CD4-positive, alpha-beta memory T cell (primary cell): ENCODE measurements around the gene CHCHD6. TPM values are rescaled to one million over a fixed set of nuclear protein-coding genes. Genes with fewer than 3 reads are reported as not detected.

Experiments
- CTCF ChIA-PET: fragments of 350-600 bp; sonication (Branson Sonifier 250); formaldehyde crosslinking; loops from one replicate; lab custom pipeline; 2021; ENCODE audit warnings: inconsistent platforms; ENCODE audit not compliant: partially characterized antibody; lab: Charles Lee
- POLR2A ChIA-PET: fragments of 350-600 bp; sonication (Branson Sonifier 250); formaldehyde crosslinking; loops from one replicate; lab custom pipeline; 2021; ENCODE audit not compliant: partially characterized antibody; lab: Charles Lee
- DNase-seq, 5 donors: peaks; one replicate each; pipeline versions ENCODE4 v3.0.0 to v3.0.0-alpha.2; 2020 to 2022; ENCODE audit warnings: mixed read lengths in 1 of 5
- H3K27ac ChIP-seq: one replicate; pipeline ENCODE4 v1.7.0; 2013; ENCODE audit warnings: low read depth, low read length
- H3K27me3 ChIP-seq: 2 replicates; pipeline ENCODE4 v1.7.0; 2013; ENCODE audit warnings: mild to moderate bottlenecking, low read length, moderate library complexity; ENCODE audit not compliant: insufficient read depth
- H3K36me3 ChIP-seq: 2 replicates; pipeline ENCODE4 v1.7.0; 2013; ENCODE audit warnings: mild to moderate bottlenecking, low read length, moderate library complexity; ENCODE audit not compliant: insufficient read depth
- H3K4me1 ChIP-seq: 2 replicates; pipeline ENCODE4 v1.7.0; 2013; ENCODE audit warnings: mild to moderate bottlenecking, low read length, moderate library complexity; ENCODE audit not compliant: insufficient read depth
- H3K4me3 ChIP-seq, 2 donors: one replicate each; pipeline ENCODE4 v1.7.0; 2013; ENCODE audit warnings: low read length in 2 of 2, mild to moderate bottlenecking in 1 of 2
- H3K9me3 ChIP-seq, 2 donors: one replicate each; pipeline ENCODE4 v1.7.0; 2013; ENCODE audit warnings: low read length in 2 of 2, control low read depth in 1 of 2; ENCODE audit not compliant: control insufficient read depth in 1 of 2
- H3K27ac Mint-ChIP-seq, 7 donors: one replicate each; pipeline ENCODE4 v1.8.0; 2020 to 2021; ENCODE audit warnings: mixed read lengths in 7 of 7, mild to moderate bottlenecking in 6 of 7, inconsistent platforms in 3 of 7, moderate library complexity in 3 of 7
- H3K27me3 Mint-ChIP-seq, 2 donors: one replicate each; pipeline ENCODE4 v1.8.0; 2020 to 2021; ENCODE audit warnings: mixed read lengths in 2 of 2
- H3K36me3 Mint-ChIP-seq, 2 donors: one replicate each; pipeline ENCODE4 v1.8.0; 2020 to 2021; ENCODE audit warnings: mixed read lengths in 2 of 2, inconsistent platforms in 1 of 2, mild to moderate bottlenecking in 1 of 2
- H3K4me1 Mint-ChIP-seq, 4 donors: one replicate each; pipeline ENCODE4 v1.8.0; 2020 to 2021; ENCODE audit warnings: mixed read lengths in 4 of 4, mild to moderate bottlenecking in 1 of 4
- H3K4me3 Mint-ChIP-seq, 8 donors: one replicate each; pipeline ENCODE4 v1.8.0; 2020 to 2021; ENCODE audit warnings: mixed read lengths in 8 of 8, mild to moderate bottlenecking in 7 of 8, moderate library complexity in 6 of 8, inconsistent platforms in 3 of 8
- H3K9me3 Mint-ChIP-seq, 8 donors: one replicate each; pipeline ENCODE4 v1.8.0; 2020 to 2021; ENCODE audit warnings: mixed read lengths in 8 of 8, mild to moderate bottlenecking in 5 of 8, inconsistent platforms in 3 of 8, moderate library complexity in 1 of 8
- intact Hi-C: fragments of 100-400 bp; cut with micrococcal nuclease; formaldehyde crosslinking; loops from one replicate; pipeline ENCODE4 v1.15.1; 2023
- polyA plus RNA-seq, 2 donors: library from polyadenylated mRNA; unstranded; fragments of 300-500 nt; fragmentation: Illumina TruSeq; gene quantifications; one replicate each; pipeline ENCODE4 v1.2.3, GENCODE V29; 2021
- total RNA-seq, 2 experiments: library from RNA; stranded (reverse); gene quantifications; one replicate each; pipeline ENCODE4 v1.2.3, GENCODE V29; 2021

The CHCHD6 gene
- total and polyA plus RNA-seq, 4 experiments from 2014 or later: 7.3 to 12.3 (median 10.2) TPM

- no peaks in the 10 kb centered on the region for H3K4me1 ChIP-seq
- H3K27ac ChIP-seq: no peak overlapping the region
- Mint-ChIP-seq H3K27ac (no peak overlapping the region), H3K27me3 (no peaks in the 10 kb centered on the region), H3K36me3 (peaks cover 0 to 12% of the 10 kb centered on the region in 2 donors), H3K4me1 (peaks cover 3 to 14% (median 7%) of the 10 kb centered on the region in 4 donors), H3K4me3 (no peak overlapping the region), H3K9me3 (no peaks in the 10 kb centered on the region)
- DNase-seq: no peak
- H3K9me3 ChIP-seq: no peaks in the 10 kb centered on the region
- no peak overlapping the region for H3K4me3 ChIP-seq
- no peaks in the 10 kb centered on the region for H3K27me3 ChIP-seq
- H3K36me3 ChIP-seq: no peaks in the 10 kb centered on the region
- intact Hi-C loops: no loop called here
- ChIA-PET CTCF (no interaction called here), POLR2A (no interaction called here)
Observed at GRCh38 chr3:126750756-126751121, 46.7 kb downstream of the CHCHD6 start.

GRCh38 chr3:126751611-126752302 is 47.7 kb downstream of the CHCHD6 start:
- no peak for DNase-seq
- intact Hi-C loops: no loop called here
- Histone ChIP-seq H3K36me3 (no peaks in the 10 kb centered on the region), H3K4me3 (no peak overlapping the region), H3K4me1 (no peaks in the 10 kb centered on the region), H3K27ac (no peak overlapping the region), H3K9me3 (no peaks in the 10 kb centered on the region), H3K27me3 (no peaks in the 10 kb centered on the region)
- CTCF ChIA-PET: interaction anchor here (1.0 to 2.5 kb wide), 6 partner anchors 9 to 797 kb away, joined by 3 to 12 read pairs (median 5); no protein-coding TSS in a partner anchor
- no peaks in the 10 kb centered on the region for H3K9me3 Mint-ChIP-seq
- H3K36me3 Mint-ChIP-seq: peaks cover 0 to 12% of the 10 kb centered on the region in 2 donors
- H3K4me3 Mint-ChIP-seq: no peak overlapping the region
- POLR2A ChIA-PET: no interaction called here
- peaks cover 3 to 14% (median 7%) of the 10 kb centered on the region in 4 donors for H3K4me1 Mint-ChIP-seq
- H3K27me3 Mint-ChIP-seq: no peaks in the 10 kb centered on the region
- no peak overlapping the region for H3K27ac Mint-ChIP-seq

GRCh38 chr3:126752303-126753190 is 48.5 kb downstream of the CHCHD6 start:
- Mint-ChIP-seq H3K36me3 (peaks cover 0 to 16% of the 10 kb centered on the region in 2 donors), H3K27ac (peak overlapping the region in 2 of 7 donors; percentile 22 to 36), H3K4me3 (no peak overlapping the region), H3K4me1 (peaks cover 6 to 11% (median 7%) of the 10 kb centered on the region in 4 donors), H3K27me3 (no peaks in the 10 kb centered on the region), H3K9me3 (no peaks in the 10 kb centered on the region)
- H3K27me3 ChIP-seq: no peaks in the 10 kb centered on the region
- no peaks in the 10 kb centered on the region for H3K9me3 ChIP-seq
- H3K4me1 ChIP-seq: no peaks in the 10 kb centered on the region
- no peak overlapping the region for H3K4me3 ChIP-seq
- peak in 4 of 5 donors; percentile 15 to 25 (median 23) for DNase-seq
- H3K36me3 ChIP-seq: no peaks in the 10 kb centered on the region
- ChIA-PET POLR2A (no interaction called here), CTCF (interaction anchor here (1.0 to 2.5 kb wide), 7 partner anchors 10 to 796 kb away, joined by 3 to 12 read pairs (median 5); no protein-coding TSS in a partner anchor)
- intact Hi-C loops: no loop called here
- no peak overlapping the region for H3K27ac ChIP-seq

GRCh38 chr3:126753191-126754160 is 49.4 kb downstream of the CHCHD6 start:
- H3K4me3 ChIP-seq: no peak overlapping the region
- Mint-ChIP-seq H3K9me3 (no peaks in the 10 kb centered on the region), H3K4me1 (peaks cover 6 to 11% (median 8%) of the 10 kb centered on the region in 4 donors), H3K27me3 (no peaks in the 10 kb centered on the region), H3K4me3 (no peak overlapping the region), H3K27ac (peak overlapping the region in 1 of 7 donors; percentile 36), H3K36me3 (peaks cover 0 to 14% of the 10 kb centered on the region in 2 donors)
- no peaks in the 10 kb centered on the region for H3K9me3 ChIP-seq
- no peak overlapping the region for H3K27ac ChIP-seq
- H3K4me1 ChIP-seq: no peaks in the 10 kb centered on the region
- intact Hi-C loops: no loop called here
- H3K27me3 ChIP-seq: no peaks in the 10 kb centered on the region
- H3K36me3 ChIP-seq: no peaks in the 10 kb centered on the region
- CTCF ChIA-PET: interaction anchor here (1.3 to 2.5 kb wide), 3 partner anchors 10 to 793 kb away, joined by 4 to 12 read pairs (median 12); no protein-coding TSS in a partner anchor
- POLR2A ChIA-PET: no interaction called here
- no peak for DNase-seq

GRCh38 chr3:126755866-126756265 is 51.8 kb downstream of the CHCHD6 start:
- intact Hi-C loops: no loop called here
- H3K9me3 ChIP-seq: no peaks in the 10 kb centered on the region
- DNase-seq: no peak
- no peaks in the 10 kb centered on the region for H3K27me3 ChIP-seq
- Mint-ChIP-seq H3K27me3 (no peaks in the 10 kb centered on the region), H3K36me3 (peaks cover 0 to 5% of the 10 kb centered on the region in 2 donors), H3K9me3 (peaks cover 0 to 3% (median 0%) of the 10 kb centered on the region in 8 donors), H3K27ac (peak overlapping the region in 1 of 7 donors; percentile 50), H3K4me3 (no peak overlapping the region), H3K4me1 (peaks cover 0 to 8% (median 3%) of the 10 kb centered on the region in 4 donors)
- no peaks in the 10 kb centered on the region for H3K36me3 ChIP-seq
- CTCF ChIA-PET: no interaction called here
- H3K4me1 ChIP-seq: no peaks in the 10 kb centered on the region
- no peak overlapping the region for H3K27ac ChIP-seq
- no peak overlapping the region for H3K4me3 ChIP-seq
- POLR2A ChIA-PET: no interaction called here

- intact Hi-C loops: no loop called here
- POLR2A ChIA-PET: no interaction called here
- no peak overlapping the region for H3K4me3 Mint-ChIP-seq
- H3K4me3 ChIP-seq: no peak overlapping the region
- peaks cover 0 to 8% (median 4%) of the 10 kb centered on the region in 4 donors for H3K4me1 Mint-ChIP-seq
- H3K9me3 ChIP-seq: no peaks in the 10 kb centered on the region
- H3K27me3 Mint-ChIP-seq: no peaks in the 10 kb centered on the region
- CTCF ChIA-PET: no interaction called here
- no peak for DNase-seq
- H3K9me3 Mint-ChIP-seq: peaks cover 0 to 3% (median 0%) of the 10 kb centered on the region in 8 donors
- H3K27me3 ChIP-seq: no peaks in the 10 kb centered on the region
- no peak overlapping the region for H3K27ac ChIP-seq
- H3K36me3 ChIP-seq: no peaks in the 10 kb centered on the region
- no peak overlapping the region for H3K27ac Mint-ChIP-seq
- no peaks in the 10 kb centered on the region for H3K4me1 ChIP-seq
- H3K36me3 Mint-ChIP-seq: peaks cover 0 to 8% of the 10 kb centered on the region in 2 donors
Observed at GRCh38 chr3:126758026-126758425, 54.0 kb downstream of the CHCHD6 start.
